GM12874 (cell line): ENCODE results near the gene PLXNA4.

Experiments
- TF ChIP-seq, protein P1 (sequence below): IDR thresholded peaks from 2 replicates; pipeline ENCODE4 v1.5.1; 2011; ENCODE audit warnings: low read depth, mild to moderate bottlenecking, control low read depth, low read length, moderate library complexity; ENCODE audit not compliant: insufficient read depth

The PLXNA4 gene

DNA sequence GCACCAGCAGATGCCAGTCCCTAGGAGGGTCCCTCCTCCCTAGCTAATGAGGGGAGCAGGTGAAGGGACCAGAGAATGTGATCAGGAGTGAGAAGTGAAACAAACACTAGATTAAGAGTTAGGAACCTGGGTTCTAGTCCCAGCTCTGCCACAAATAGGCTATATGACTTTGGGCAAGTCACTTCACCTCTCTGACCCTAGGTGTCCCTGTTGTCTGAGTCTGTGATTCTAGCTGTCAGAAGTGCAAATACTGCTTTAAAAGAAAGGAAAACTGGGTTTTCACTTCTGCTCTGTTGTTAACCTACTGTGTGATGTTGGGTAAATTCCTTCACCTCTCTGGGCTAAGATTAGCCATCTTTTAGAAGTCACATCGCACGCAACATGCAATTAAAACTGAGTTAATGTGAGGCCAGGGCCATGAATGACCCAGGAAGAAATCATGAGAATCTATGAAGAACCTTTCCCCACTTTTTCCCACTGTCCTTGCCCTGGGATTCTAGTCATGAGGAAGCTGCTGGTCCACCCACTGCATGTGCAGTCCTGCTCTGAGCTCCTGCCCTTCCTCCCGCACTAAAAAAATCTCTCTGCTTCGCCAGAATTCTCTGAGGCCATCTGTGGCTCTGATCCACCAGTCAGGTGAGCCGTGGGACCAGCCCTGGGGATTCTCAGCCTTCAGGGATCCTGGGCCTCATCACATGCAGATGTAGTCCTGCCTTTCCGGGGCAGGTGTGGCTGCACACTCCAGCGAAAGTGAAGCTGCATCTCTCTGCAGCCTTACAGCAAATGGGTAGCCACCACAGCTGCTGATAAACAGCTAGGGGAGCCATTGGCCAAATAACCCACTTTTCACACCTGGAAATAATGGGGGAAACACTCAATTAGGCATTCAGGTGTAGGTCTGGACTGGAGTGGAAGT lies 181.7 kb downstream of the PLXNA4 start:
- TF ChIP-seq, protein P1, sequence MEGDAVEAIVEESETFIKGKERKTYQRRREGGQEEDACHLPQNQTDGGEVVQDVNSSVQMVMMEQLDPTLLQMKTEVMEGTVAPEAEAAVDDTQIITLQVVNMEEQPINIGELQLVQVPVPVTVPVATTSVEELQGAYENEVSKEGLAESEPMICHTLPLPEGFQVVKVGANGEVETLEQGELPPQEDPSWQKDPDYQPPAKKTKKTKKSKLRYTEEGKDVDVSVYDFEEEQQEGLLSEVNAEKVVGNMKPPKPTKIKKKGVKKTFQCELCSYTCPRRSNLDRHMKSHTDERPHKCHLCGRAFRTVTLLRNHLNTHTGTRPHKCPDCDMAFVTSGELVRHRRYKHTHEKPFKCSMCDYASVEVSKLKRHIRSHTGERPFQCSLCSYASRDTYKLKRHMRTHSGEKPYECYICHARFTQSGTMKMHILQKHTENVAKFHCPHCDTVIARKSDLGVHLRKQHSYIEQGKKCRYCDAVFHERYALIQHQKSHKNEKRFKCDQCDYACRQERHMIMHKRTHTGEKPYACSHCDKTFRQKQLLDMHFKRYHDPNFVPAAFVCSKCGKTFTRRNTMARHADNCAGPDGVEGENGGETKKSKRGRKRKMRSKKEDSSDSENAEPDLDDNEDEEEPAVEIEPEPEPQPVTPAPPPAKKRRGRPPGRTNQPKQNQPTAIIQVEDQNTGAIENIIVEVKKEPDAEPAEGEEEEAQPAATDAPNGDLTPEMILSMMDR: no peak

DNA sequence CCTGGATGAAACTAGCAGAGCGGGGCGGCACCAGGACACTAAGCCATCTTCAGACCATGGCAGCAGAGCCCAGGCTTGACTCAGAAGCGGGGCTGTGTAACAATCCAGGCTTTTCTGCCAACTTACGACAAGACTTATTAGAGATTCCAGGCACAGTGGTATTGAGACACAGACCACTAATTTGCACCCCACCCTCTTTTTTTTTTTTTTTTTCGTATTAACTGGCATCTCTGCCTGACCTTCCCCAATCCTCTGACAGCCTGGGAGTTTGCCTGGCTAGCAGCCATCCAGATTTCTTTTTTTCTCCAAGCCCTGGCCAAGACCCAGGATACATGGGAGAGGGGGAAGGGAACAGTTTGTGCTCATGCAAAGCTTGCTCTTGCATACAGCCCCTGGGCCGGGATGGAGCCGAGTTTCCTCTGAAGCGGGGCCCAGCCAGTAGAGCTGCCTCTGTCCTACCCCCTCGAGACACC lies 182.4 kb downstream of the PLXNA4 start:
- TF ChIP-seq, protein P1: no peak

DNA sequence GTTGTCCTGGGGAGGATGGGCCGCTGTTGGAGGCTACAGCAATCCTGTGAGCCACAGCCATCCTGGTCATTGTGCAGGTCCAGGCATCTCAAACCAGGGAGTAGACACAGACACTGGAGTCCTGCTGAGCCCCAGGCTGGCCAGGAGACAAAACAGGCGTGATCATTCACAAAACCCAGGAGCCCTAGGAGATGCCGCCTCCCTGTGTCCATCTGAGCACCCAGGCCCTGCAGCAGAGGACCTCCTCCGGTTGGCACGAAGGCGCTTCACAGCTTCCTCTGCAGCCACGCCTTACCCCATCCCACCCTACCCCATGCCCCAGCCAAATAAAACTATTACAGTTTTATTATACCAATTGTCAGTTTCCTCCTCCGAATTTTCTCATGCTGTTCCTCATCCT lies 183.6 kb downstream of the PLXNA4 start:
- TF ChIP-seq, protein P1: no peak

DNA sequence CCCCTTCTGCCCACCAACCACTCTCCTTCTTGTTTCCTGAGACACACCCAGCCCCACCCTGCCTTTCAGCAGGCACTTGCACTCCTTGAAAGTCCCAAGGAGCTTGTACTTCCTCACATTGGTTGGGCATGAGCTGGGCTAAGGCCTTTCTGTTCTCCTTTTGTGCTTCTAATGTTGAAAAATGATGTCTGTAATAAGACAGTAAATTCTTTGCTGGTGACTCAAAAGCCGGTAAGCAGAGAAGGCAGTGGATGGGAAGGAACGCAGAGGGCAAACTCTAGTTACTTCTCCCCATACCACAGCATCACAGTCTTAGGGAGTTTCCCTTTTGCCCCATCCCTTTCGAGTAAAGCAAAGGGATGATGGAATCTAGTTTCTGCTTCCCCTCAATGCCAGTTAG lies 185.6 kb downstream of the PLXNA4 start:
- TF ChIP-seq, protein P1: no peak

DNA sequence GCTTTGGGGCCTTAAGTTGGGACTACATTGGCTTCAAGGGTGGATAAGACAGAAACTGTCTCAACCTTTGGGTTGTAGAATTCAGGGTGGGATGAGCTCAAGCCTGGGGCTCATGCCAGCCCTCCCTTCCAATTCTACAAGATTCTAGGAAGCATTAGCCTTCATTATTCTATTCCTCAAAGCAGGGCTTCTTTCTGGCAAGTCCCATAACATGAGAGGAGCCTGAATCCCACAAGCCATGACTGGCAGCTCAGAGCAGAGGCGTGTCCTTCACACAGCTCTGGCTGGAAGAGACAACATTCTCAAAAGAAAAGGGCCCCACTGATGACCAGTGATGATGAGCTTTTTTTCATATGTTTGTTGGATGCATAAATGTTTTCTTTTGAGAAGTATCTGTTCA lies 187.6 kb downstream of the PLXNA4 start:
- TF ChIP-seq, protein P1: no peak

DNA sequence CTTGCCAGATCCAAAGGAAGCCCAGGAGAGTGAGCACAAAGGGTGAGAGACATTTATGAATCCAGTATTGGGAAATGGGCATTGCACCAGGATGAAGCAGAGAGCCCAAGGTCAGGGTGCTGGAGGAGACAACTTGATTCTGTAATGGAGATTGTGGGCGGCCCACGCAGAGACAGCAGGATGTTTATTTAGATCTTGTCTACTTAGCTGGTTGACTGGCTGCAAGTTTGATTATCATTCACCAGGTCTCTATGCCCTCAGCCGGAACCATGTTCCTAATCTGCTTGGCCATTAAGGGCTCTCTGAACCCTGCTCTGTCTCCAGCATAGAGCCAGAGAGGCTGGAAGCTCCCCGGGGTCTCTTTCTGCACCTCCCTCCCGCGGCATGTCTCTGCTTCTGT lies 188.7 kb downstream of the PLXNA4 start:
- TF ChIP-seq, protein P1: no peak

DNA sequence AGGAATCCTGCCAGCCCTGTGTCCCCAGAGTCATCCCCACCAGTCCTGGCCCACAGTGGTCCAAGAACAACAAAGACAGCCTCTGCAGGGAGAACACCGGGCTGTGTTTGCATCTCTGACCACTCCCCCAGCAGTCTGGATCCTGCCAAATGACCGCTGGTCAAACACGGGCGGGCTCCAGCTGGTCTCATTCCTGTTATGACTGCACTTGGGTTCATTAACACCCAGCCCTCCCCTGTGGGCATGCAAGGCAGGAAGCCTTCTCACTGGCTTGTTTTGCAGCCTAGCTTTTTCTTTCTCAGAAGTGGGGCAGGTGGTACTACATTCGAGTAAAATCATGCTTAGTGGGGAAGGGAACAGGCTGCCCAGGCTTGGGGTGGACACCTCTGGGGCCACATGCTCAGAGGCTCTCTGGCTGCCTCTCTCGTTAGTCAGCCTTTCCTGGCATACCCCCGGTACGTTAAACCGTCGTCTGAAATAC lies 190.0 kb downstream of the PLXNA4 start:
- TF ChIP-seq, protein P1: no peak
